Central memory CD8-positive, alpha-beta T cell (primary cell): ENCODE measurements around the gene WDR7.
A peak's percentile ranks its signal among the peaks of the same experiment; 100 is the strongest.

Experiments used
- ATAC-seq: fragments of 150-1000 bp; cut with Tn5 transposase; replicated peaks from 2 replicates; pipeline ENCODE4 v1.10.0; 2022; ENCODE audit warnings: mild to moderate bottlenecking, moderate FRiP score, moderate number of reproducible peaks; ENCODE audit not compliant: poor library complexity, severe bottlenecking; ENCODE audit errors: extremely low read depth
- DNase-seq, 2 donors: peaks; one replicate each; pipeline ENCODE4 v3.0.0; 2021; ENCODE audit warnings: low spot score in 2 of 2
- H3K27ac Mint-ChIP-seq: one replicate; pipeline ENCODE4 v1.8.0; 2022; ENCODE audit warnings: low read depth, mild to moderate bottlenecking, moderate library complexity, mixed read lengths
- H3K27me3 Mint-ChIP-seq: one replicate; pipeline ENCODE4 v1.8.0; 2022; ENCODE audit warnings: mixed read lengths
- H3K36me3 Mint-ChIP-seq: one replicate; pipeline ENCODE4 v1.8.0; 2022; ENCODE audit warnings: mild to moderate bottlenecking, moderate library complexity, mixed read lengths; ENCODE audit not compliant: insufficient read depth
- H3K4me1 Mint-ChIP-seq: one replicate; pipeline ENCODE4 v1.8.0; 2022; ENCODE audit warnings: mixed read lengths
- H3K4me3 Mint-ChIP-seq: one replicate; pipeline ENCODE4 v1.8.0; 2022; ENCODE audit warnings: mild to moderate bottlenecking, moderate library complexity, mixed read lengths
- H3K9me3 Mint-ChIP-seq: one replicate; pipeline ENCODE4 v1.8.0; 2022; ENCODE audit warnings: mixed read lengths

The WDR7 gene

GRCh38 chr18:56661360-56662062, 10.4 kb downstream of the WDR7 start:
- H3K27ac Mint-ChIP-seq, result no peak overlapping the region
- no peaks in the 10 kb centered on the region for H3K9me3 Mint-ChIP-seq
- no peak for DNase-seq
- peaks cover 5% of the 10 kb centered on the region for H3K36me3 Mint-ChIP-seq
- no peaks in the 10 kb centered on the region for H3K27me3 Mint-ChIP-seq
- ATAC-seq, result no peak
- peaks cover 39% of the 10 kb centered on the region for H3K4me1 Mint-ChIP-seq
- H3K4me3 Mint-ChIP-seq, result no peak overlapping the region

- Mint-ChIP-seq H3K27me3 (no peaks in the 10 kb centered on the region), H3K9me3 (no peaks in the 10 kb centered on the region), H3K4me1 (peaks cover 40% of the 10 kb centered on the region), H3K27ac (no peak overlapping the region), H3K4me3 (no peak overlapping the region), H3K36me3 (peaks cover 4% of the 10 kb centered on the region)
- no peak for ATAC-seq
- DNase-seq, result no peak
These were observed 10.9 kb downstream of the WDR7 start for GRCh38 chr18:56662063-56662408.

- H3K9me3 Mint-ChIP-seq, result no peaks in the 10 kb centered on the region
- H3K4me3 Mint-ChIP-seq, result no peak overlapping the region
- H3K27ac Mint-ChIP-seq, result no peak overlapping the region
- no peaks in the 10 kb centered on the region for H3K27me3 Mint-ChIP-seq
- no peak for DNase-seq
- H3K4me1 Mint-ChIP-seq, result peaks cover 44% of the 10 kb centered on the region
- ATAC-seq, result no peak
- H3K36me3 Mint-ChIP-seq, result peaks cover 4% of the 10 kb centered on the region
These were observed 11.3 kb downstream of the WDR7 start for GRCh38 chr18:56662502-56662901.

GRCh38 chr18:56662902-56663301, 11.7 kb downstream of the WDR7 start:
- no peak overlapping the region for H3K27ac Mint-ChIP-seq
- no peaks in the 10 kb centered on the region for H3K27me3 Mint-ChIP-seq
- peaks cover 4% of the 10 kb centered on the region for H3K36me3 Mint-ChIP-seq
- H3K4me3 Mint-ChIP-seq, result no peak overlapping the region
- peaks cover 47% of the 10 kb centered on the region for H3K4me1 Mint-ChIP-seq
- DNase-seq, result no peak
- ATAC-seq, result no peak
- H3K9me3 Mint-ChIP-seq, result no peaks in the 10 kb centered on the region

- Mint-ChIP-seq H3K27ac (no peak overlapping the region), H3K27me3 (no peaks in the 10 kb centered on the region), H3K4me1 (peaks cover 31% of the 10 kb centered on the region), H3K36me3 (peaks cover 10% of the 10 kb centered on the region), H3K4me3 (no peak overlapping the region), H3K9me3 (no peaks in the 10 kb centered on the region)
- no peak for ATAC-seq
- no peak for DNase-seq
These were observed 21.2 kb downstream of the WDR7 start for GRCh38 chr18:56672391-56672790.

GRCh38 chr18:56672981-56673380, 21.8 kb downstream of the WDR7 start:
- Mint-ChIP-seq H3K9me3 (no peaks in the 10 kb centered on the region), H3K27me3 (no peaks in the 10 kb centered on the region), H3K27ac (no peak overlapping the region), H3K4me1 (peaks cover 27% of the 10 kb centered on the region), H3K4me3 (no peak overlapping the region), H3K36me3 (peaks cover 10% of the 10 kb centered on the region)
- ATAC-seq (no peak), DNase-seq (no peak)

- DNase-seq (no peak), ATAC-seq (no peak)
- no peaks in the 10 kb centered on the region for H3K27me3 Mint-ChIP-seq
- no peak overlapping the region for H3K27ac Mint-ChIP-seq
- H3K4me1 Mint-ChIP-seq, result peaks cover 5% of the 10 kb centered on the region
- no peak overlapping the region for H3K4me3 Mint-ChIP-seq
- H3K36me3 Mint-ChIP-seq, result peaks cover 12% of the 10 kb centered on the region
- H3K9me3 Mint-ChIP-seq, result no peaks in the 10 kb centered on the region
These were observed 25.5 kb downstream of the WDR7 start for GRCh38 chr18:56676639-56677038.

GRCh38 chr18:56678836-56679565, 27.8 kb downstream of the WDR7 start:
- Mint-ChIP-seq H3K9me3 (no peaks in the 10 kb centered on the region), H3K4me1 (peaks cover 5% of the 10 kb centered on the region), H3K4me3 (no peak overlapping the region), H3K36me3 (peaks cover 15% of the 10 kb centered on the region), H3K27me3 (no peaks in the 10 kb centered on the region), H3K27ac (no peak overlapping the region)
- no peak for ATAC-seq
- DNase-seq, result no peak

GRCh38 chr18:56684277-56684676, 33.1 kb downstream of the WDR7 start:
- no peaks in the 10 kb centered on the region for H3K9me3 Mint-ChIP-seq
- H3K4me3 Mint-ChIP-seq, result no peak overlapping the region
- H3K36me3 Mint-ChIP-seq, result peaks cover 30% of the 10 kb centered on the region
- no peaks in the 10 kb centered on the region for H3K4me1 Mint-ChIP-seq
- DNase-seq, result no peak
- no peak for ATAC-seq
- H3K27me3 Mint-ChIP-seq, result no peaks in the 10 kb centered on the region
- no peak overlapping the region for H3K27ac Mint-ChIP-seq

GRCh38 chr18:56691530-56691929, 40.4 kb downstream of the WDR7 start:
- no peaks in the 10 kb centered on the region for H3K4me1 Mint-ChIP-seq
- no peak overlapping the region for H3K4me3 Mint-ChIP-seq
- peaks cover 22% of the 10 kb centered on the region for H3K36me3 Mint-ChIP-seq
- no peaks in the 10 kb centered on the region for H3K9me3 Mint-ChIP-seq
- no peak overlapping the region for H3K27ac Mint-ChIP-seq
- no peak for DNase-seq
- no peak for ATAC-seq
- H3K27me3 Mint-ChIP-seq, result no peaks in the 10 kb centered on the region

- no peak for ATAC-seq
- no peak overlapping the region for H3K4me3 Mint-ChIP-seq
These were observed 45.8 kb downstream of the WDR7 start for GRCh38 chr18:56696966-56697365.

GRCh38 chr18:56702946-56703345, 51.8 kb downstream of the WDR7 start:
- Mint-ChIP-seq H3K27ac (no peak overlapping the region), H3K9me3 (no peaks in the 10 kb centered on the region), H3K4me1 (no peaks in the 10 kb centered on the region), H3K4me3 (no peak overlapping the region), H3K27me3 (no peaks in the 10 kb centered on the region), H3K36me3 (peaks cover 5% of the 10 kb centered on the region)
- no peak for DNase-seq
- ATAC-seq, result no peak

More at GRCh38 chr18:56696966-56697365, 45.8 kb downstream of the WDR7 start:
- no peak overlapping the region for H3K27ac Mint-ChIP-seq
- H3K4me1 Mint-ChIP-seq, result no peaks in the 10 kb centered on the region
- no peaks in the 10 kb centered on the region for H3K27me3 Mint-ChIP-seq
- peaks cover 10% of the 10 kb centered on the region for H3K36me3 Mint-ChIP-seq
- no peaks in the 10 kb centered on the region for H3K9me3 Mint-ChIP-seq
- DNase-seq, result no peak

GRCh38 chr18:56709463-56709862, 58.3 kb downstream of the WDR7 start:
- Mint-ChIP-seq H3K4me3 (no peak overlapping the region), H3K9me3 (no peaks in the 10 kb centered on the region), H3K4me1 (no peaks in the 10 kb centered on the region), H3K27ac (no peak overlapping the region), H3K36me3 (peaks cover 2% of the 10 kb centered on the region), H3K27me3 (no peaks in the 10 kb centered on the region)
- DNase-seq, result no peak
- peak; percentile 100 for ATAC-seq
